COLO829 (cell line): Measurements from ENCODE around the gene PLXDC2.

Experiments used
- DNase-seq: peaks from one replicate; pipeline ENCODE4 v3.0.0; 2012; ENCODE audit warnings: low spot score

The PLXDC2 gene

DNA sequence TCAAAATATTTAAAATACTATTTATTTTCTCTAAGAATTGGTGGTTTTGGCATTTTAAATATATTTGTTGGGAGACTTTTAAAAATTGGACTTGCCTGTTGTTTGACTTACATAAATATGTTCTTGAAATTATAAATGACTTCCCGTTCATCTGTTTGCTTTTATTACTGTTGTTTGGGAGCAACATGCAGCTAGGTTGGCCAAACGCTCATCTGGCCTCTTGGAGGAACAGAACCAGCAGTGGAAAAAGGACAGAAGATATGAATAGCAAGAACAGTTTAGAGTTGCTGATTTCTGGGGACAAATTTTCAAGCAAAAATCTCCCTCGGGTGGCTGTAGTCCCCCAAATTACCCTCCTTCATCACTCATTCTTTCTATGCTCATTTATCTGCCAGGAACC, 41.6 kb downstream of the PLXDC2 start:
- no peak for DNase-seq

GRCh38 chr10:19860107-19860506, 43.9 kb downstream of the PLXDC2 start:
- DNase-seq = no peak

DNA sequence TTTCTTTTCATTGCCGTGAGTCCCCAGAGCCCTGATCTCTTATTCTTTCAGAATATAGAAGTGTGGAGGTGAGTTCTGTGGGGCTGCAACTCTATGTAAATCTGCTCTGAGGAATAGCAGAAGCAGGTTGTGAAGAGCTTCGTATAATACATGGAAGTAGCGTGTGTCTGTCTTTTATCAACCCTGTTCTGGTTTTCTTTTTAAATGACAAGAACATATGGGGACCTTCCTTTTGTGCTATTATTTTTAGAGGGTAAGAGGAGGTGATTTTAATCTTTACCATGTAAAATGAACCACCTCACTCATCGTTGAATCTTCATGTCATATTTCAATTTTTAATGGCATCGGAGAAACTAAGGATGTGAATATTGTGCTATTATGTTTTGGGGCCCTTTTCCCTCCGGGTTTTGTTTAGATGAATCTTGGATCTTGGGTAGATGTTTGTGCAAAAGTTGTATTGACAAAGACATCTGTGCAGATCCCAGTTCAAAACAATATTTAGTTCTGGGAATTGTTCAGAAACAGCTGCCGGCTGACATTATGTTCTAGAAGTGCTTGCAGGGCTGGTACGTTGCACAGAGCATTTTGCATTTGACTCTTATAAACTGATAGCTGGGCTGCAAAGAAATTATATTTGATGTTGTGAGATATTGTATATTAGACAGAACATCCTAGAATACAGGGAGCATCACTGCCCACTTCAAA, 46.7 kb downstream of the PLXDC2 start:
- DNase-seq = no peak

GRCh38 chr10:19865676-19866075, 49.4 kb downstream of the PLXDC2 start:
- DNase-seq = no peak

DNA sequence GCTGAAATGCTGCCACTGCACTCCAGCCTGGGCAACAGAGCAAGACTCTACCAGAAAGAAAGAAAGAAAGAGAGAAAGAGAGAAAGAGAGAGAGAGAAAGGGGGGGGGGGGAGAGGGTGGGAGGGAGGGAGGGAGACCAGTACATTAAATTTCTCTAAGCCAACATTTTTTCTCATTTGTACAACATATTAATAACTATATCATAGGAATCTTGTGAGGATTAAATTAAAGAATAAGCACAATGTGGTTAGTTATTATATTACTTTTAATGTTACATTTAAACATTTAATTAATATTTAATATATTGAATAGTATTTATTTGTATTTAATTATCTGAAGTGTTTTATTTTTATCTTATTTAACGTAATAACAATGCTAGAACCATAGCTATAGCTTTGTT, 53.1 kb downstream of the PLXDC2 start:
- no peak for DNase-seq

DNA sequence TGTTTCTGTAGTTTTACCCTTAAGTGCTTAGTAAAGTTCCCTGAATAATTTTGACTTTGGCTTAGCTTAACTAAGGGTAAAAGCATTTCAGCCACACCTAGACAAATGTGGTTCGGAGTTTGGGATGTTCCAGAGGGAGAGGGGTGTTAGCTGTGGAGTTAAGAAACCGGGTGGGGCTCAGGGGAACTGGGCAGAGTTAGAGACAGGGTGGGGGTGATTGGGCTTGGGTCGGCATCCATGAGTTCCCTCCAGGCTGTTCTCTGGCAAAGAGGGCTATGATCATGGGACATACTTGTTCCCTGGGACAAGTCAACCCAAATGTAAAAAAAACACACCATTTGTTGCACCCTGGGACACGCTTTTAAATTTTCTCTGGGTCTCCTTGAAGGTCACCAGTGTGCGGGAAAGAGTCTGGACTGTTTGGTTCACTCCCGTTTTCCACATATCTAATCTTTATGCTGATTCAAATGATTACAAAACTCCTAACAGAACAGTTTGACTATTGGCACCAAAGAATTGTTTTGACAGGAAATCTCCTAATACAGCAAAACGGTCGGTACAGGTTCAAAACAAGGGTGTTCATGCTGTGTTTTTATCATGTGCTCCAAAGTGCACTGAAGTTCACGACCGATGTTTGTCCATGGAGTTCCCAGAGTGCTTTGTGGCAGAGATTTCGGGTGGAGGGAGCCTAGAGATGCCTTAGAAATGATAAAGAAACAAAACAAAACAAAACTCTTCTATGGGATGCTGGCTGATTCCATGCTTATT, 56.5 kb downstream of the PLXDC2 start:
- no peak for DNase-seq

DNA sequence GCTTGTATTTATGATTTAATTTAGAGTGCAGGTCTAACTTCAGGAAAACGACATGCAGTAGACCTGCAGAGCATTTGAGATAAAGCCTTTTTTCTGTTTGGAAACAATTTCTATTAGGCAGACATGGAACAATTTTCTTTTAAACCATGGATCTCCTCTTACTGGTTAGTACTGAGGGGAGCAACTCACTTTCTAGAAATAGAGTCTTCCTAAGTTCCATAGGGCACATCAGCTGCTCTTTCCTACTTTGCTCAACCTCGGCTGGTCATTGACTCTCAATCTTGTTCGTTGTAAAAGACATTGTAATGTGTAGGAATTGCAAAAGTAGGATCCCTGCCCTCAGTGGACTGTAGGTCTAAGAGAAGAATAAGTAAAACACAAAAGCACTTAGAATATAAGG, 58.0 kb downstream of the PLXDC2 start:
- DNase-seq = no peak

DNA sequence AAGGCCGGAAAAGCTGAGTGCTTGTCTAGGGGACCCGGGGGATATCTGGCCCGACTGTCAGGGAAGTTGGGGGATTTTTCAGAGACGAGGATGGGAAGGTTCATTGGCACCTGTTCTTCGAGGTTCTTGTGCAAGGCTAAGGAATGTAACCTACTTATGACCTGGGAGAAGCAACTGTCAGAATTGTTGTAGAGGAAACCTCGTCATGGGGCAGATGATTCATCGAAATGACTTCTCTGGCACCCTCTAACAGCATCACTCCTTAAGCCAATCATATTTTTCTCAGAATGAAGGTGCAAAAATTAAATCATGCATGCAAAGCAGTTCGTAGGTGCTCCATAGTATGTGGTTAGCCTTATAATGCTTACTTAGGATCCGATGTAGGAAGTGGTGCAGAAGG, 58.6 kb downstream of the PLXDC2 start:
- no peak for DNase-seq

DNA sequence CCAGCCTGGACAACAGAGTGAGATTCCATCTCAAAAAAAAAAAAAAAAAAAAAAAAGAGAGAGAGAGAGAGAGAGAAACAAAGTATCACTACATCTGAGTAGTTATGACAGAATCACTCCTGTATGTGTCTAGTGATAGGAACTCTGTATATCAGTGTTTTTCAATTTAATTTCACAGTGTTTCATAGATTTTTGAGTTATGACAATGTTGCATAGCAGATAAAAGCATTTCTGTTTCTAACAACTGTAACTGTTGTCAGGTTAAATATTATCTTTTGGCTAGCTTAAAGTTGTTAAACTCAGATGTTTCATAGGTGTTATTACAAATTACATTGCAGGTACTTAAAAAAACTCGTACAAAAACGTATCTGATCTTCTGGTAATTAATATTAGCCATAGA, 60.3 kb downstream of the PLXDC2 start:
- no peak for DNase-seq

DNA sequence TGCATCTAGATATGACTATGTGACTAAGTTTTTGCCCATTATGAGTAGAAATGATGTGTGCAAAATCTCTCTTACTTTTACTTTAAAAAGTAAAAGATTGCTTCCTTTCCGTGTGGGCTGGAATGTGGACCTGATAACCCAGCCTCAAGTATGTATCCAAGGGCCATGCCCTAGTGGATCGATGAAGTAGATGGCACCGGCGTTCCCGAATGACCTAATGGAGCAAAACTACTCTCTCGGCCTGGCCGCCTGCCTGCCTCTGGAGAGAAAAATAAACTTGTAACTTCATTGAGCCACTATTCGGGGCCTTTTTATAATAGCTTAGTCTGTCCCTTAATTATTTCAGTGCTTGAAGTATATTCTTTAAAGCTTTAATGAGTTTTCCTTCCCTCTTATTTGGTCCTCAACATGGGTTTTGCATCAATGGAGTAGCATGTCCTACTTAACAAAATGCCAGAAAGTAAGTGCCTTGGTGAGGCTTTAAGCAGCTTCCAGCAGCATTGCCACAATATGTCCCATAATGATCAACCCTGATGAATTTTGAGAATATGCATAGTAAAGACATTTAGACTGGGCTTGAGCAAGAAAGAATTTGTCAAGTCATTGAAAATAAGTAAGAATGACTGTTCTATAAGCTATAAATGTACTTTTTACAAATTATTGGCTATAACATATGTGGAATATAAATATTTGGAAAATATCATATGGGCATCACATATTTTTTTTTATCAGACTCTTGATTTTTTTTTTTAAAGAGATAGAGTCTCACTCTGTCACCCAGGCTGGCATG, 61.4 kb downstream of the PLXDC2 start:
- DNase-seq = no peak

- DNase-seq = no peak
These were observed 66.4 kb downstream of the PLXDC2 start for GRCh38 chr10:19882621-19883020.

GRCh38 chr10:19888061-19888660, 71.9 kb downstream of the PLXDC2 start:
- no peak for DNase-seq

DNA sequence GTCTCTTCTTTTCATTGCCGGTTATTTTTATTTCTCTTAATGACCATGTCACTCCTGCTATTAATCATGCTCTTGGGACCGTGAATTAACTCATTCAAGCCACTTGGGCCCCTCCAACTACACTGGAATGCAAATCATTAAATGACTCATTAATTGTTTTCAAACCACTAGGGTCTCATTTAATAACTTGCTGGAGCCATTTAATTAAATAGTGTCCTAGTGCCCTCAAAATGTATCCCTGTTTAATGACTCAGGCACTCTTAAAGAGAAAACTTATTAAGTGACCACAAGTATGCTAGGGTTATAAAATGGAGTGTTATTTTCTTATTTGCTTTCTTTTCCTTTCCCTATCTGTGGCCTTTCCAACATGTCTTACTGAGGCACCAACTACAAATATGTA, 73.0 kb downstream of the PLXDC2 start:
- DNase-seq = no peak

DNA sequence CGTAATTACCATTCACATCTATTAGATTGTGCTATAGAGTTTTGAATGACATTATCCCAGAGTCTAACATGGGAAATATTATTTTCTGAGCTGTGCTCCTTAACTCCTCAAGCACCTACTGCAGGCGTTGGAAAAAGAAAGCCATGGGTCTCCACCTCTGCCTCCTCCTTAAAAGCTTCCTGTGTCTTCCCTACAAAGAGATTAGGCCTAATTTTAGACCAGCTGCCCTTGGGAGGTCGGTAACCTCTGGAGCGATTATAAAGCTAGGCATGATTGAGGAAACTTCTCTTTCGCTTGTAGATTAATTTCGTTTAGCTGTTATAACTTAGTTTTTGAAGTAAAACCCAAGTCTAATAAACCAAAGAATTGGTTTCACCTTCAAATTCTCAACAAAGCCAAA, 75.2 kb downstream of the PLXDC2 start:
- no peak for DNase-seq

DNA sequence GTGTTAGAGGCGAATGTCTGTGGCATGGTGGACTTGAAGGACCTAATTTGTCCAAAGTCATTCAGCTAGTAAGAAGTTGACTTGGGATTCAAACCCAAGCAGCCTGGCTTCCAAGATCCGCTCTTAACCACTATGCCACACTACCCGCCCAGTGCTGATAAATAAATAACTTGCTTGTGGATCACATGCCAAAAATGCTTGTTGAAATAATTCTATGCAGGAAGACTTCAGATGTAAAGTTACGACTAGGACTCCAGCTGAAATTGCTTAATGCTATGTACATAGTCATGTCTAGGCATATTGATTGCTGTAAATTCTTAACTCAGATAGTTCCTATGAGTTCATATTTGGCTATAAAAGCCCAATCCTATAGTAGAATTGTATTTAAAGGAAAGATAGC, 76.0 kb downstream of the PLXDC2 start:
- no peak for DNase-seq

GRCh38 chr10:19892677-19893076, 76.4 kb downstream of the PLXDC2 start:
- no peak for DNase-seq

DNA sequence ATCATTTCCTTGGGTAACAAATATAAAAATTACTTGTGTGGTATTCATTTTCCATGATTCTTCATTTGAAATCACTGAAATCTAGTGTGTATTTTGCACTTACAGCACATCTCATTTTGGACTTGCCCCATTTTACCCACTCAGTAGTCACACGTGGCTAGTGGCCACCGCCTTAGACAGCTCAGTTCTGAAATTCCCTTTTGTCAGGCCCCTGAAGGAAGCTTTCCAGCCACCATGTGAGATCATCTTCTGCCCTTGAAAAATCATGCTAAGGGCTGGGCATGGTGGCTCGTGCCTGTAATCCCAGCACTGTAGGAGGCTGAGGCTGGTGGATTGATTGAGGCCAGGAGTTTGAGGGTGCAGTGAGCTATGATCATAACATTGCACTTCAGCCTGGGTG, 79.3 kb downstream of the PLXDC2 start:
- DNase-seq = no peak

DNA sequence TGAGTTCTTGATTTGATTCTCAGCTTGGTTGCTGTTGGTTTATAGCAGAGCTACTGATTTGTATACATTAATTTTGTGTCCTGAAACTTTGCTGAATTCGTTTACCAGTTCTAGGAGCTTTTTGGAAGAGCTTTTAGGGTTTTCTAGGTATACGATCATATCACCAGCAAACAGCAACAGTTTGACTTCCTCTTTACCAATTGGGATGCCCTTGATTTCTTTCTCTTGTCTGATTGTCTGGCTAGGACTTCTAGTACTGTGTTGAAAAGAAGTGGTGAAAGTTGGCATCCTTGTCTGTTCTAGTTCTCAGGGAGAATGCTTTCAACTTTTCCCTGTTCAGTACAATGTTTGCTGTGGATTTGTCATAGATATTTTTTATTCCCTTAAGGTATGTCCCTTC, 86.2 kb downstream of the PLXDC2 start:
- no peak for DNase-seq

- DNase-seq = no peak
These were observed 88.0 kb downstream of the PLXDC2 start for GRCh38 chr10:19904202-19904661.

DNA sequence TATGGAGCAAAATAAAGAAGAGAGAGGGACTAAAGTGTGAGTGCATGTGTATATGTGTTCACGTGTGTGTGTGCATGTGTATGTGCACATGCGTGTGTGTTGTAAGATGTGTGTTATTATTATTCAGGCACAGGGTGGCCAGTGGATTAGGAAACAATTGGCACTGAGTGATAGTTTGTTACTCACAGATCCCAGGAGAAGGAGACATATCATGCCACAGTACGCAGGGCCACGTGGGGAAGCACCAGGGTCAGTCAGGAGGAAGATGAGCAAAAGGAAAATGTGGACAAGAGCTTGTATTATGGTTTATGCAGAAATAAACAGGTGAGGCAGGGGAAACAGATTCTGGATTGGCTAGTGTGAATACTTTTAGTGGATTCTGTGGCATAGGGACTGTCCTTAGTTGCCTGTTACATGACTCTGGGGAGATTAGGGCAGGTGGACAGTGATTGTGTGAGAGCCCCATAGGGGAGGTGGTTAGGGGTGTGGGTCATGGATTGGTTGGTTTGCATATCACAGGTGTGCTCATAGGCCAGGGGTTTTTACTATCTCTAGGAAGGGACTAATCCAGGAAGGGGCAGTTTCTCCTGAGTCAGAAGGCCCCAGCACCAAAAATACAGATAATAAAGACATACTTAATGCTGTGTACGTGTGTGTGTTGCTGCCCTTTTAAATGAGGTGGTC, 90.0 kb downstream of the PLXDC2 start:
- DNase-seq = no peak

DNA sequence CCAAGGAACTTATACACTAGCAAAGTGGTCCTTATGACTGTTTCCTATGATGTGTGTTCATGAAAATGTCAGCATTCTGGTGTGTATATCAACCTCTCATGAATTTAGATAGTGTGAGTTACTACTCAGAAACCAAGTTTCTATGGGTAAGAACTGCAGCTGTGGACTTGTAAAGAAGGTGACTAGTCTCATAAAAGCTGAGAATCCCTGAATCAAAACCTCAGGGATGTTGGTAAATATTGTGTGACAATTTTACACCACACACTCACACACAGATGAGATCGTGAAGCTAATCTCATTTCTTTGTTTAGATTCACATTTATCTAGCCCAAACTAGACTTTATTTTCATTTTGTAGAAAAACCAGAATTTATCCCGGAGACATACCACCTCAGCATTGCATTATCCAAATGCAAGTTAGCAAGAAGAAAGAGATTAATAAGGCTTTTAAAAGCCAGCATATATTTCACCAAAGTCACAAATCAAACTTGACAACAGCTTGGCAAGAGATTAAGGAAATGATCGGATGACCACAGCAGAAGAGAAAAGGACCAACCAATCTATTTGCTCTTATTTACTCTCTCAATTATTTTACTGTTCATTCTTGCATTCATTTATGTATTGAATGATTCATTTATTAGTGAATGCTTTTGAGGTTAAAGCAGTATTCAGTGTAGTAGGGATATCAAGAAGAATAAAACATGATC, 92.9 kb downstream of the PLXDC2 start:
- DNase-seq = no peak
